GM19438 (cell line): ENCODE data around the gene NFIC.
A peak's percentile ranks its signal among the peaks of the same experiment; 100 is the strongest.
"Not testable (repeated sequence)": the region's sequence is repeated elsewhere in the genome, so short reads cannot be mapped to it uniquely, and the experiment has no call there.

Experiments
- ATAC-seq: cut with Tn5 transposase; IDR thresholded peaks from one replicate; pipeline ENCODE4 v1.9.1; 2021; ENCODE audit warnings: low read depth; ENCODE audit not compliant: unreplicated experiment

The NFIC gene

GRCh38 chr19:3413796-3414327 is 47.5 kb downstream of the NFIC start:
- no peak for ATAC-seq

GRCh38 chr19:3415695-3416094 is 49.3 kb downstream of the NFIC start:
- ATAC-seq: no peak

GRCh38 chr19:3420244-3420755 is 53.9 kb downstream of the NFIC start:
- ATAC-seq: no peak

GRCh38 chr19:3420909-3421619 is 54.7 kb downstream of the NFIC start:
- ATAC-seq: no peak

GRCh38 chr19:3421656-3422055 is 55.3 kb downstream of the NFIC start:
- not testable (repeated sequence) for ATAC-seq

- ATAC-seq: no peak
Measured at GRCh38 chr19:3423183-3423829, 56.9 kb downstream of the NFIC start.

GRCh38 chr19:3426433-3426832 is 60.0 kb downstream of the NFIC start:
- no peak for ATAC-seq

- not testable (repeated sequence) for ATAC-seq
Measured at GRCh38 chr19:3430366-3430680, 63.9 kb downstream of the NFIC start.

GRCh38 chr19:3431760-3432397 is 65.5 kb downstream of the NFIC start:
- no peak for ATAC-seq

- no peak for ATAC-seq
Measured at GRCh38 chr19:3433313-3433712, 66.9 kb downstream of the NFIC start.

GRCh38 chr19:3433805-3434540 is 67.6 kb downstream of the NFIC start:
- ATAC-seq: no peak

GRCh38 chr19:3434630-3435553 is 68.5 kb downstream of the NFIC start:
- peak; percentile 80 for ATAC-seq

GRCh38 chr19:3440082-3440481 is 73.7 kb downstream of the NFIC start:
- ATAC-seq: no peak

- ATAC-seq: no peak
Measured at GRCh38 chr19:3441089-3441985, 75.0 kb downstream of the NFIC start.

GRCh38 chr19:3441986-3442329 is 75.6 kb downstream of the NFIC start:
- ATAC-seq: no peak

- no peak for ATAC-seq
Measured at GRCh38 chr19:3442487-3443071, 76.2 kb downstream of the NFIC start.

GRCh38 chr19:3443840-3444694 is 77.7 kb downstream of the NFIC start:
- ATAC-seq: no peak
